ENCODE measurements around the gene RFPL4A.

Gene RFPL4A

DNA sequence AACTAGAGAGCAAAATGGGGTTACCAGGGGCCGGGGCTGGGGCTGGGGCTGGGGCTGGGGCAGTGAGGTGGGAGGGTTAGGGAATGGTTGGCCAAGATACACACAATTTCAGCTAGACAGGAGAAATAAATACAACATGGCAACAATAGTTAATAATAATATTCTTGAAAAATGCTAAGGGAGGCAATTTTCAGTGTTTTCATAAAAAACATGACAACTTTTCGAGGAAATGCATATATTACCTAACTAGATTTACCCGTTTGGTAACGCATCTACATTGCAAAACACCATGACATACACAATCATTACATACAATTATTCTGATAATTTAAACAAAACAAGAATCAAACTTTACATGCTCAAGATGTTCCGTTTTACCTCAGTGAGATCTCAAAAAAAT, 22.2 kb downstream of the RFPL4A start:
- Histone ChIP-seq H3K27me3 (no peaks in the 10 kb centered on the region), H3K4me1 (ENCODE audit: control insufficient read depth in 1 of 2, insufficient read depth in 1 of 2, low read depth in 1 of 2, low read length in 1 of 2) (no peaks in the 10 kb centered on the region), H3K9me3 (no peaks in the 10 kb centered on the region), H3K4me3 (ENCODE audit: low read depth in 1 of 2, low read length in 1 of 2) (no peak overlapping the region), H3K27ac (no peak overlapping the region), H3K36me3 (no peaks in the 10 kb centered on the region)
- TF ChIP-seq CTCF (IDR thresholded peaks at IDR 0.05), result no peak

DNA sequence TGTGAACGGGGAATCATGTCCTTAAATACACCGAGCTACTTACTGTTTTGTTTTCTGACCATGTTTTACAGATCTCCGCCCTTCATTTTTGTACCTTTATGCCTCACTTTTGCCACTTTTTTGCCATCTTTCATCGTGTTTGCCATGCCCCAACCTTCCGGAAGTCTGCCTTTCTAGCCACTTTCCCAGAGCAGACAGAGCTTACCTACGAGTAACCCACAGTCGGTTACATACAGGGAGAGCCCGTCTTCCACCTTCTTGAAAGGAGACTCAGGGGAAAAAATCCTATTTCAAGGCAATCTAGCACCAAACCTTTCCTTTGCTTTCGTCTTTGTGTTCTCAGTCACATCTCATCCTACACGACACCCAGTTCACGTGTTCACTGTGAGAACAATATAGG, 36.1 kb downstream of the RFPL4A start:
- no peak for TF ChIP-seq CTCF (IDR thresholded peaks at IDR 0.05)
- no peaks in the 10 kb centered on the region for H3K4me1 ChIP-seq (ENCODE audit: control insufficient read depth in 1 of 2, insufficient read depth in 1 of 2, low read depth in 1 of 2, low read length in 1 of 2)
- no peaks in the 10 kb centered on the region for H3K27me3 ChIP-seq
- no peak overlapping the region for H3K27ac ChIP-seq
- no peak overlapping the region for H3K4me3 ChIP-seq (ENCODE audit: low read depth in 1 of 2, low read length in 1 of 2)
- no peaks in the 10 kb centered on the region for H3K9me3 ChIP-seq
- no peaks in the 10 kb centered on the region for H3K36me3 ChIP-seq

DNA sequence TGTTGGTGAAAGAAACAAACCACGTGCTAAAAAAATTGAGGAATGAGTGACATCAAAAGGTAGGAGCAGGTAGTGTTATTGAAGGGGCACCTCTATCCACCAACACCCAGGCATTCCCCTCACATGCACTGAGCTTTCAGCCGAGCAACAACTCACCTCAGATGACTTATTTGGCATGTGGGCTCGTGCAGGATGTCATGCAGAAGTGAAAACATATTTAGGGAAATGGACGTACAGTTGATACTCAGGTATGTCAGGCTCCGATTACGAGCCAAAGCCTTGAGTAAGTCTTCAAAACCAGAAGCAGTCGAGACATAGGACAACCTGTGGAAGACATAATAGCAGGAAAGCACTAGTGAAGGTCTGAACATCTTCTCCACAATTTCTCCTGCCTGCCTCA, 42.5 kb downstream of the RFPL4A start:
- no peak for TF ChIP-seq CTCF (IDR thresholded peaks at IDR 0.05)
- Histone ChIP-seq H3K36me3 (no peaks in the 10 kb centered on the region), H3K4me1 (ENCODE audit: control insufficient read depth in 1 of 2, insufficient read depth in 1 of 2, low read depth in 1 of 2, low read length in 1 of 2) (no peaks in the 10 kb centered on the region), H3K27me3 (no peaks in the 10 kb centered on the region), H3K9me3 (no peaks in the 10 kb centered on the region), H3K4me3 (ENCODE audit: low read depth in 1 of 2, low read length in 1 of 2) (no peak overlapping the region), H3K27ac (no peak overlapping the region)

DNA sequence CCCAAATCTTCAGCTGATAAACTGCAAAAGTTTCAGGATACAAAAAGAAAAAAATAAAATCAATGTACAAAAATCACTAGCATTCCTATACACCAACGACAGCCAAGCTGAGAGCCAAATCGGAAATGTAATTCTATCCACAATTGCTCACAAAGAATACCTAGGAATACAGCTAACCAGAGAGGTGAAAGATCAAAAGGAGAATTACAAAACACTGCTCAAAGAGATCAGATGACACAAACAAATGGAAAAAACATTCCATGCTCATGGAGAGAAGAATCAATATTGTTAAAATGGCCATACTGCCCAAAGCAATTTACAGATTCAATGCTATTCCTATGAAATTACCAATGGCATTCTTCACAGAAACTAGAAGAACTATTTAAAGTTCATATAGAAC, 43.4 kb downstream of the RFPL4A start:
- no peak overlapping the region for H3K4me3 ChIP-seq (ENCODE audit: low read depth in 1 of 2, low read length in 1 of 2)
- no peaks in the 10 kb centered on the region for H3K4me1 ChIP-seq (ENCODE audit: control insufficient read depth in 1 of 2, insufficient read depth in 1 of 2, low read depth in 1 of 2, low read length in 1 of 2)
- no peaks in the 10 kb centered on the region for H3K9me3 ChIP-seq
- TF ChIP-seq CTCF (IDR thresholded peaks at IDR 0.05), result no peak
- no peak overlapping the region for H3K27ac ChIP-seq
- H3K27me3 ChIP-seq, result no peaks in the 10 kb centered on the region
- no peaks in the 10 kb centered on the region for H3K36me3 ChIP-seq

DNA sequence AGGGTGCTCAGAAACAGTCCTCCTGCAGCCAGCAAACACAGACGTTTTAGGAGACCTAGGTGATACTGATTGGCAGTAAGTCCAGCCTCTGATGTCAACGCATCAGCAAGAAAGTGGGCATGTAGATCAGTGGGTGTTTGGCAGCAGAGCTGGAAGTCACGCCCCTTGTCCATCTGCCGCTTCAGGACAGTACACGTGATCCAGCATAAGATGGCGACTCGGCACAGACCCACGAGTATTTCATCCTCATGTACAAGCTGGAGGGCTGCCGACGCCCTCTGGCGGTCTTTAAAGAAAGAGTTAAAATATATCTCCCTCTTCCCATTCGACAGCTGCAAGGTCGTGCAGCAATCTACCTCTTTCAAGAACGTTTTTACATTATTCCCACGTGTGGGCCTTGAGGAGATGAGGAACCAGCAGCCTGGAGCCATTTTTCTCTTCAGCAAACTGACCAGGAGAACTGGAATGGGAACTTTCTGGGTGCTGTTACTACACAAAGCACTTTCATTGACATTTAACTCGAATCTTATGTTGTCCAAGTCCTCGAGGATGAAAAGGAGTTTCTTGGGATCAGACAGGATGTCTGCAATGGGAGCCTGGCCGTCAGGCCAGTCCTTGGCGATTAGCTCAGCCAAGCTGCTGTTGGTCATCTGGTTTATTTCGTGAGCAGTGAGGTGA, 50.6 kb downstream of the RFPL4A start:
- Histone ChIP-seq H3K9me3 (no peaks in the 10 kb centered on the region), H3K4me3 (ENCODE audit: low read depth in 1 of 2, low read length in 1 of 2) (no peak overlapping the region), H3K27ac (no peak overlapping the region), H3K4me1 (ENCODE audit: control insufficient read depth in 1 of 2, insufficient read depth in 1 of 2, low read depth in 1 of 2, low read length in 1 of 2) (no peaks in the 10 kb centered on the region), H3K27me3 (no peaks in the 10 kb centered on the region), H3K36me3 (no peaks in the 10 kb centered on the region)
- TF ChIP-seq CTCF (IDR thresholded peaks at IDR 0.05), result no peak

DNA sequence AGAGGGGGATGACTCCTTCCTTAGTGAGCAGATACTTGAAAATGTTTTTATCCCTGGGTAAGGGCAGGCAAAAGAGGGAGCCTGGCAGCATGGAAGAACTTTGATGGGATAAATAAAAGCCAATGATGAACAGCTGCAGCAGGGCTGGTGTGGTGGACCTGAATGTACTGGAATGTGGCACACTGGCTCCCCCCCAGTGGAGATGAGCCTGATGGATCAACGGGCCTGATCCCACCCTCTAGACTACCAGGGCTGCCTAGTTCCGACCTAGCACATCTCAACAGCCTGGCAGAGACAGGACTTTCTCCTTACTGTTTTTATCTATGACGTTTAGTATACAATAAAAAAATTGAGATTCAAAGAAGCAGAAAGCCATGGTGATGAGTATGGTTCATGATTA, 52.4 kb downstream of the RFPL4A start:
- TF ChIP-seq CTCF (IDR thresholded peaks at IDR 0.05), result no peak
- H3K9me3 ChIP-seq, result no peaks in the 10 kb centered on the region

More for the DNA sequence above, 52.4 kb downstream of the RFPL4A start:
- H3K27me3 ChIP-seq, result no peaks in the 10 kb centered on the region
- no peaks in the 10 kb centered on the region for H3K4me1 ChIP-seq (ENCODE audit: control insufficient read depth in 1 of 2, insufficient read depth in 1 of 2, low read depth in 1 of 2, low read length in 1 of 2)
- H3K27ac ChIP-seq, result no peak overlapping the region
- no peak overlapping the region for H3K4me3 ChIP-seq (ENCODE audit: low read depth in 1 of 2, low read length in 1 of 2)
- H3K36me3 ChIP-seq, result no peaks in the 10 kb centered on the region
